Esophagus muscularis mucosa (tissue), 4 donors: ENCODE measurements around the gene CAMK1D.

ENCODE experiments used
- CTCF ChIP-seq, 3 experiments: fragments of 200-600 bp in 2 of 3; fragments of 450-650 bp in 1 of 3; sonication (generic) in 2 of 3; IDR thresholded peaks; one replicate each; pipeline ENCODE4 v1.5.1; 2017 to 2019; ENCODE audit warnings: antibody characterized with exemption in 3 of 3, mild to moderate bottlenecking in 2 of 3, moderate library complexity in 1 of 3
- EP300 ChIP-seq: sonication (generic); formaldehyde crosslinking; IDR thresholded peaks from one replicate; pipeline ENCODE4 v1.6.1; 2017; ENCODE audit warnings: antibody characterized with exemption
- POLR2A ChIP-seq: fragments of 450-650 bp; IDR thresholded peaks from one replicate; pipeline ENCODE4 v1.6.1; 2017; ENCODE audit warnings: antibody characterized with exemption, moderate library complexity, mild to moderate bottlenecking, low read depth
- POLR2AphosphoS5 ChIP-seq, 2 donors: sonication (generic); formaldehyde crosslinking; IDR thresholded peaks; one replicate each; pipeline ENCODE4 v1.6.1; 2017; ENCODE audit warnings: antibody characterized with exemption in 2 of 2

GRCh38 chr10:12814166-12814565 is 464.8 kb downstream of the CAMK1D start:
- no peak for TF ChIP-seq CTCF (IDR thresholded peaks at IDR 0.05)
- TF ChIP-seq EP300, result no peak
- TF ChIP-seq POLR2AphosphoS5 (IDR thresholded peaks at IDR 0.05), result no peak
- TF ChIP-seq POLR2A, result no peak
